Esophagus muscularis mucosa (tissue), 3 donors: ENCODE results near the gene SORBS1.

Experiments used
- CTCF ChIP-seq, 3 experiments: fragments of 200-600 bp in 2 of 3; fragments of 450-650 bp in 1 of 3; sonication (generic) in 2 of 3; IDR thresholded peaks; one replicate each; pipeline ENCODE4 v1.5.1; 2017 to 2019; ENCODE audit warnings: antibody characterized with exemption in 3 of 3, mild to moderate bottlenecking in 2 of 3, moderate library complexity in 1 of 3
- POLR2AphosphoS5 ChIP-seq, 2 donors: sonication (generic); formaldehyde crosslinking; IDR thresholded peaks; one replicate each; pipeline ENCODE4 v1.6.1; 2017; ENCODE audit warnings: antibody characterized with exemption in 2 of 2

DNA sequence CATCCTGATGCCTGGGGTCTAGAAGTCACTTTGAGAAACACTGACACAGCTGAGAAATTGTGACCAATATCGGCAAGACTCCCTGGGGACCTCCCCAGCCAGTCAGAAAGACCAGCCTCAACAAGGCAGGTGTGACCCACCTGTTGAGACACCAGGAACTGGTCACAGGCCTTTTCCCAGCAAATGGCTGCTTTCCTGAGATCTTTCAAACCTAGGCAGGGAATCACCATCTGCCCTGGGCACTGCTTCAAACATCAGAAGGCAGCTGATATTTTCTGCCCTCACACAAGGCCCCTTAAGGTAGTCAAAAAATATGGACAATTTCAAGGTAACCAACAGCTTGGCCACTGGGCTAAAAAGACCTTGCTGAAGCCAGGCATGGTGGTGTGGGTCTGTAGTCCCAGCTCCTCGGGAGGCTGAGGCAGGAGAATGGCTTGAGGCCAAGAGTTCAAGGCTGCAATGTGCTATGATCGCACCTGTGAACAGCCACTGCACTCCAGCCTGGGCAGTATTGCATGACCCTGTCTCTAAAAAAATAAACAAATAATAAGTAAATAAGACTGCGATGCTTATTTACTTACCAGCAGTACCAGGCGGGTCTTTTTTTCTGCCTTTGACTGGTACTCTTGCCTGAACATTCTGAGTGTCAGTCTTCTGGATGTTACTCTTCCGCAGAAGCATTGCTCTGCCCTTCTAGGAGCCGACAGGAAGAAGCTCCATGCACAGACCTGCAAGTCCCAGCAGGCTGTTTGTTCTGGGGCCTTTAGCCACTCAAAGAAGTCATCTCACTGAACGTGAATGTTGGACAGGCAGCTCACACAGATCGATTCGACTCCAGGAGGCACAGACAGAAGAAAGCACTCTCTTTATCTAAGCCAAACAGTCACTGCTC is 59.7 kb downstream of the SORBS1 start:
- no peak for TF ChIP-seq CTCF (IDR thresholded peaks at IDR 0.05)
- TF ChIP-seq POLR2AphosphoS5 (IDR thresholded peaks at IDR 0.05), result peak in 1 of 2 donors; percentile 23
